Panc1 (cell line): ENCODE results near the gene TMEM233.

Experiments used
- CTCF ChIP-seq: fragments of 450-650 bp; IDR thresholded peaks from 2 replicates; pipeline ENCODE4 v1.5.1; 2017; ENCODE audit warnings: mild to moderate bottlenecking
- REST ChIP-seq, 2 experiments: IDR thresholded peaks; 2 replicates each; pipeline ENCODE4 v1.6.1; 2011 to 2012; ENCODE audit warnings: low read depth in 2 of 2, control low read depth in 1 of 2, low read length in 1 of 2, mild to moderate bottlenecking in 1 of 2, moderate library complexity in 1 of 2; ENCODE audit not compliant: insufficient read depth in 1 of 2
- TCF7L2 ChIP-seq: IDR thresholded peaks from 2 replicates; pipeline ENCODE4 v1.6.1; 2011; ENCODE audit warnings: mild to moderate bottlenecking, low read depth, low read length, inconsistent platforms

GRCh38 chr12:119589097-119589496 lies 4.5 kb upstream of the TMEM233 start:
- TF ChIP-seq CTCF: no peak
- no peak for TF ChIP-seq TCF7L2
- TF ChIP-seq REST (IDR thresholded peaks at IDR 0.05; ENCODE audit: insufficient read depth in 1 of 2, low read depth in 2 of 2, low read length in 1 of 2): no peak
